ENCODE measurements around the gene TRMT44.

DNA sequence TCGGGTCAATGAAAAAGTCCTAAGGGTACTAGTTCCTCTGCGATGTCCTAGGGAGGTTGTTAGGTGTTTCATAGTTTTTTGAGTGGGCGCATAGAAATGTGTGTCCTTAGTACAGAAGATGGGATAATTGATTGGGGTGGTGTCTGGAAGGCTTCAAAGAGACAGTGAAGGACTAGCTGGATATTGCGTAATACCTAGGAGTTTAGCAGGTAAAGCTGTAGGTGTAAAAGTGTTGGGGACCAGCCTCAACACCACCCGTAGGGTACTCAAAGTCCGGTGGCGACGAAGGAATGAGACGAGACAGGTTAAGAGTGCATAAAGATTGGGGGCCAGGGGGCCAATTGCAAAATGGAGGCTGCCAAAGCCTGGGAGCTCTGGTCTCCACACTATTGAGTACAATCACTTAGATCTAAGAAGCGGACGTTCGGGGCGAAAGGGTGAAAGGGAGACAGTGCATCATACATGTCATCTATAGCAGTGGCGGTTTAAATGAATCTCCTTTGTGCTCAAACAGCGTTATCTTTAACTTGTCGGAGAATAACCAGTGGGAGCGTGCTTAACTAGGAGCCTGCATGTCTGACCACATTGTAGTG is 1.0 kb downstream of the TRMT44 start:
- no peak for TF ChIP-seq EZH2 (IDR thresholded peaks at IDR 0.05)
- TF ChIP-seq POLR2AphosphoS5 (IDR thresholded peaks at IDR 0.05; ENCODE audit: borderline replicate concordance, low read depth, low read length): no peak
- no peak for TF ChIP-seq FOXP2 (optimal IDR thresholded peaks at IDR 0.05; ENCODE audit: control extremely low read depth, extremely low read length, insufficient read depth)
